ENCODE data around the gene CYP27A1. TPM values are rescaled to one million over a fixed set of nuclear protein-coding genes. Genes with fewer than 3 reads are reported as not detected.
A peak's percentile ranks its signal among the peaks of the same experiment; 100 is the strongest.

The CYP27A1 gene
- total and polyA plus RNA-seq, 9 donors, result 22.0 to 59.5 (median 34.4) TPM

- DNase-seq, result no peak
- no peaks in the 10 kb centered on the region for H3K36me3 ChIP-seq
- H3K4me1 ChIP-seq (ENCODE audit: insufficient read depth), result peaks cover 4% of the 10 kb centered on the region
- no peak overlapping the region for H3K27ac ChIP-seq
- H3K9me3 ChIP-seq, result no peaks in the 10 kb centered on the region
- intact Hi-C loops (cut with DNase I), result no loop called here
- H3K27me3 ChIP-seq, result no peaks in the 10 kb centered on the region
- H3K4me3 ChIP-seq, result peak overlapping the region; percentile 56
- 8 to 15% (median 11%) methylated on average over 6 of the region's 6 CpGs for WGBS, 3 donors
- TF ChIP-seq POLR2A (IDR thresholded peaks at IDR 0.05) (no peak), CTCF (IDR thresholded peaks at IDR 0.05) (no peak), EP300 (IDR thresholded peaks at IDR 0.05) (no peak)
Measured at GRCh38 chr2:218782528-218782844, 539 bp downstream of the CYP27A1 start.

- H3K9me3 ChIP-seq, result no peaks in the 10 kb centered on the region
- H3K36me3 ChIP-seq, result no peaks in the 10 kb centered on the region
- 87 to 93% (median 89%) methylated on average over 4 of the region's 4 CpGs for WGBS, 3 donors
- no peak overlapping the region for H3K4me3 ChIP-seq
- intact Hi-C loops (cut with DNase I), result no loop called here
- no peak for DNase-seq
- TF ChIP-seq EP300 (IDR thresholded peaks at IDR 0.05) (no peak), CTCF (IDR thresholded peaks at IDR 0.05) (no peak), POLR2A (IDR thresholded peaks at IDR 0.05) (no peak)
- no peaks in the 10 kb centered on the region for H3K27me3 ChIP-seq
- no peak overlapping the region for H3K27ac ChIP-seq
- peaks cover 4% of the 10 kb centered on the region for H3K4me1 ChIP-seq (ENCODE audit: insufficient read depth)
Measured at GRCh38 chr2:218783688-218784087, 1.7 kb downstream of the CYP27A1 start.

- Histone ChIP-seq H3K4me1 (ENCODE audit: insufficient read depth) (peaks cover 4% of the 10 kb centered on the region), H3K9me3 (no peaks in the 10 kb centered on the region), H3K4me3 (no peak overlapping the region), H3K36me3 (no peaks in the 10 kb centered on the region), H3K27me3 (no peaks in the 10 kb centered on the region), H3K27ac (no peak overlapping the region)
- WGBS, 3 donors, result 65 to 67% (median 66%) methylated on average over 1 of the region's 1 CpG
- no peak for DNase-seq
- intact Hi-C loops (cut with DNase I), result no loop called here
- no peak for TF ChIP-seq CTCF (IDR thresholded peaks at IDR 0.05)
- TF ChIP-seq EP300 (IDR thresholded peaks at IDR 0.05), result no peak
- no peak for TF ChIP-seq POLR2A (IDR thresholded peaks at IDR 0.05)
Measured at GRCh38 chr2:218785103-218785502, 3.2 kb downstream of the CYP27A1 start.

- TF ChIP-seq POLR2A (IDR thresholded peaks at IDR 0.05) (no peak), EP300 (IDR thresholded peaks at IDR 0.05) (no peak), CTCF (IDR thresholded peaks at IDR 0.05) (no peak)
- no peaks in the 10 kb centered on the region for H3K27me3 ChIP-seq
- no peaks in the 10 kb centered on the region for H3K9me3 ChIP-seq
- H3K36me3 ChIP-seq, result no peaks in the 10 kb centered on the region
- H3K27ac ChIP-seq, result no peak overlapping the region
- intact Hi-C loops (cut with DNase I), result no loop called here
- 89 to 98% (median 92%) methylated on average over 3 of the region's 3 CpGs for WGBS, 3 donors
- DNase-seq, result no peak
- peaks cover 4% of the 10 kb centered on the region for H3K4me1 ChIP-seq (ENCODE audit: insufficient read depth)
- H3K4me3 ChIP-seq, result no peak overlapping the region
Measured at GRCh38 chr2:218786133-218786532, 4.2 kb downstream of the CYP27A1 start.
